SH-SY5Y (cell line): Measurements from ENCODE around the gene LRRTM2.

Experiments used
- GATA2 ChIP-seq: IDR thresholded peaks from 2 replicates; pipeline ENCODE4 v1.6.1; 2011; ENCODE audit warnings: mild to moderate bottlenecking, low read depth, low read length
- GATA3 ChIP-seq: IDR thresholded peaks from 2 replicates; pipeline ENCODE4 v1.6.1; 2011; ENCODE audit warnings: low read depth, mild to moderate bottlenecking, low read length, moderate library complexity

DNA sequence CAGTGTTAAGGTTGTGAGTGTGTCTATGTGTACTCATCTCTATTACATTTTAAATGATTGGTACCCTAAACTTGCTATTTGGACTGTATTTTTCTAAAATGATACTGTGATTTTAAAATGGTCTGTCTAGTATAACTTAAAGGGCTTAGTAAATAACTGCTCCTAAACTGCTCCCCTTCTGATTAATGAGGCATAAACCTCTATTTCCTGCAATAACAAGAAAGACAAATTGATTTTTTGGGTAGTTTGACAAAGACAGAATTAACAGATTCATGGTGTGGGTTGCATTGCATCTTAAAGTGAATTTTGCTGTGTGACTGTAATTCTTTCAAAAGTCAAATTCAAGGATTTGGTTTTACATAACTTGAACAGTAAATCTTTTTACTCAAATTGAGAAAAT, 8.1 kb upstream of the LRRTM2 start:
- TF ChIP-seq GATA3 (no peak), GATA2 (no peak)
